PC-3 (cell line): Measurements from ENCODE around the gene GSK3B.

Source experiments
- EZH2 ChIP-seq: fragments of 300-600 bp; sonication (generic); IDR thresholded peaks from one replicate; pipeline ENCODE4 v1.6.1; 2017; ENCODE audit warnings: antibody characterized with exemption, mild to moderate bottlenecking, low read length; ENCODE audit not compliant: unreplicated experiment
- TF ChIP-seq, protein P1 (sequence below): fragments of 300-600 bp; sonication (generic); conservative IDR thresholded peaks from 2 replicates; pipeline ENCODE4 v1.5.1; 2017; ENCODE audit warnings: antibody characterized with exemption, low read depth, mild to moderate bottlenecking, low read length

DNA sequence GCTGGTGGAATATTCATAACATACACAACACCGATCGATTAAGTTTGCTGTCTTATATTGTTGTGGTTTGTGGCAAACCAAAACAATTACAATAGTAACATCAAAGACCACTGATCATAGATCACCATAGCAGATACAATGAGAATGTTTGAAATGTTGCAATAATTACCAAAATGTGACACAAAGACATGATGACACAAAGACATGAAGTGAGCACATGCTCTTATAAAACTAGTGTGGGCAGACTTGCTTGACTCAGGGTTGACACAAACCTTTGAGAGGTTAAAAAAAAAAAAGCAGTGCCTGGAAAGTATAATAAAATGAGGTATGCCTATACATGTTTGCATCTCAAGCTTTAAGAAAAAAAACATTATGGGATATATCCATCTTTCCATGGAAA is 182.0 kb downstream of the GSK3B start:
- TF ChIP-seq, protein P1, sequence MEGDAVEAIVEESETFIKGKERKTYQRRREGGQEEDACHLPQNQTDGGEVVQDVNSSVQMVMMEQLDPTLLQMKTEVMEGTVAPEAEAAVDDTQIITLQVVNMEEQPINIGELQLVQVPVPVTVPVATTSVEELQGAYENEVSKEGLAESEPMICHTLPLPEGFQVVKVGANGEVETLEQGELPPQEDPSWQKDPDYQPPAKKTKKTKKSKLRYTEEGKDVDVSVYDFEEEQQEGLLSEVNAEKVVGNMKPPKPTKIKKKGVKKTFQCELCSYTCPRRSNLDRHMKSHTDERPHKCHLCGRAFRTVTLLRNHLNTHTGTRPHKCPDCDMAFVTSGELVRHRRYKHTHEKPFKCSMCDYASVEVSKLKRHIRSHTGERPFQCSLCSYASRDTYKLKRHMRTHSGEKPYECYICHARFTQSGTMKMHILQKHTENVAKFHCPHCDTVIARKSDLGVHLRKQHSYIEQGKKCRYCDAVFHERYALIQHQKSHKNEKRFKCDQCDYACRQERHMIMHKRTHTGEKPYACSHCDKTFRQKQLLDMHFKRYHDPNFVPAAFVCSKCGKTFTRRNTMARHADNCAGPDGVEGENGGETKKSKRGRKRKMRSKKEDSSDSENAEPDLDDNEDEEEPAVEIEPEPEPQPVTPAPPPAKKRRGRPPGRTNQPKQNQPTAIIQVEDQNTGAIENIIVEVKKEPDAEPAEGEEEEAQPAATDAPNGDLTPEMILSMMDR = no peak
- TF ChIP-seq EZH2 = no peak
